Tibial artery (tissue), 4 donors: Measurements from ENCODE around the gene MAP2K5.

ENCODE experiments used
- DNase-seq, 2 donors: peaks; one replicate each; pipeline ENCODE4 v3.0.0-alpha.2; 2019
- H3K27ac ChIP-seq, 2 donors: fragments of 200-600 bp; sonication (generic) in 1 of 2; 1 replicate in 1 of 2; 2 replicates in 1 of 2; pipeline ENCODE4 v1.5.1; 2018 to 2019; ENCODE audit warnings: mild to moderate bottlenecking in 1 of 2
- H3K27me3 ChIP-seq, 2 donors: fragments of 200-600 bp; sonication (generic) in 1 of 2; one replicate each; pipeline versions ENCODE4 v1.5.1 to v1.6.0; 2016 to 2019
- H3K36me3 ChIP-seq, 3 donors: fragments of 200-600 bp; sonication (generic) in 2 of 3; one replicate each; pipeline ENCODE4 v1.5.1; 2016 to 2019; ENCODE audit warnings: mild to moderate bottlenecking in 2 of 3
- H3K4me1 ChIP-seq, 4 donors: fragments of 200-600 bp; sonication (generic) in 2 of 4; 1 replicate in 3 of 4; 2 replicates in 1 of 4; pipeline ENCODE4 v1.5.1; 2016 to 2019
- H3K4me3 ChIP-seq, 2 donors: fragments of 200-600 bp; sonication (generic) in 1 of 2; 1 replicate in 1 of 2; 2 replicates in 1 of 2; pipeline ENCODE4 v1.5.1; 2018 to 2019; ENCODE audit warnings: mild to moderate bottlenecking in 2 of 2
- H3K9me3 ChIP-seq, 3 donors: fragments of 200-600 bp; sonication (generic) in 1 of 3; one replicate each; pipeline ENCODE4 v1.5.1; 2016 to 2019
- intact Hi-C: fragments of 100-400 bp; cut with DNase I; formaldehyde crosslinking; loops from one replicate; pipeline ENCODE4 v1.15.0; 2023; ENCODE audit warnings: low total_unique reads
- TF ChIP-seq, protein P1 (sequence below), 2 experiments: fragments of 200-600 bp in 1 of 2; fragments of 450-650 bp in 1 of 2; IDR thresholded peaks; one replicate each; pipeline ENCODE4 v1.5.1; 2017 to 2019; ENCODE audit warnings: antibody characterized with exemption in 2 of 2, mild to moderate bottlenecking in 1 of 2, moderate library complexity in 1 of 2

The MAP2K5 gene

DNA sequence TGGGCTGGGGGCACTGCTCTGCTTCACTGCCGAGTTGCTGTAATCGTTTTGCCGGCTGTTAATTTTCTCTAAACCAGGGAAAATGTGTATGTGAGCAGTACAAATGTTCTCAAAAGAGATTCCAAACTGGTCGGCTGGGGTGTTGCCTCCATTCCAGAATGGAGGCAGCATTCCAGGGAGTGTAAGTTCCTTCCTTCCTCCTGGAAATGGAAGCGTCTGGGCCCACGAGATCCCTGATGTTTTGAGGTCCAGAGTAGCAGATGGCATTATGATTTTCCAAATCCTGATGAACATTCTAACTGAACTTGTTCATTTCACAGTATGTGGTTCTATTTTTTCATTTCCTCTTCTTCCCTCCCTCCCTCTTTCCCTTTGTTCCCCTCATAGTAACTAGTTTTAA is 218.4 kb downstream of the MAP2K5 start:
- H3K36me3 ChIP-seq = peaks cover 0 to 11% (median 5%) of the 10 kb centered on the region in 3 donors
- H3K27ac ChIP-seq = no peak overlapping the region
- intact Hi-C loops = no loop called here
- H3K27me3 ChIP-seq = no peaks in the 10 kb centered on the region
- no peaks in the 10 kb centered on the region for H3K4me1 ChIP-seq
- H3K9me3 ChIP-seq = no peaks in the 10 kb centered on the region
- no peak for DNase-seq
- TF ChIP-seq, protein P1, sequence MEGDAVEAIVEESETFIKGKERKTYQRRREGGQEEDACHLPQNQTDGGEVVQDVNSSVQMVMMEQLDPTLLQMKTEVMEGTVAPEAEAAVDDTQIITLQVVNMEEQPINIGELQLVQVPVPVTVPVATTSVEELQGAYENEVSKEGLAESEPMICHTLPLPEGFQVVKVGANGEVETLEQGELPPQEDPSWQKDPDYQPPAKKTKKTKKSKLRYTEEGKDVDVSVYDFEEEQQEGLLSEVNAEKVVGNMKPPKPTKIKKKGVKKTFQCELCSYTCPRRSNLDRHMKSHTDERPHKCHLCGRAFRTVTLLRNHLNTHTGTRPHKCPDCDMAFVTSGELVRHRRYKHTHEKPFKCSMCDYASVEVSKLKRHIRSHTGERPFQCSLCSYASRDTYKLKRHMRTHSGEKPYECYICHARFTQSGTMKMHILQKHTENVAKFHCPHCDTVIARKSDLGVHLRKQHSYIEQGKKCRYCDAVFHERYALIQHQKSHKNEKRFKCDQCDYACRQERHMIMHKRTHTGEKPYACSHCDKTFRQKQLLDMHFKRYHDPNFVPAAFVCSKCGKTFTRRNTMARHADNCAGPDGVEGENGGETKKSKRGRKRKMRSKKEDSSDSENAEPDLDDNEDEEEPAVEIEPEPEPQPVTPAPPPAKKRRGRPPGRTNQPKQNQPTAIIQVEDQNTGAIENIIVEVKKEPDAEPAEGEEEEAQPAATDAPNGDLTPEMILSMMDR (IDR thresholded peaks at IDR 0.05) = no peak
- no peak overlapping the region for H3K4me3 ChIP-seq

DNA sequence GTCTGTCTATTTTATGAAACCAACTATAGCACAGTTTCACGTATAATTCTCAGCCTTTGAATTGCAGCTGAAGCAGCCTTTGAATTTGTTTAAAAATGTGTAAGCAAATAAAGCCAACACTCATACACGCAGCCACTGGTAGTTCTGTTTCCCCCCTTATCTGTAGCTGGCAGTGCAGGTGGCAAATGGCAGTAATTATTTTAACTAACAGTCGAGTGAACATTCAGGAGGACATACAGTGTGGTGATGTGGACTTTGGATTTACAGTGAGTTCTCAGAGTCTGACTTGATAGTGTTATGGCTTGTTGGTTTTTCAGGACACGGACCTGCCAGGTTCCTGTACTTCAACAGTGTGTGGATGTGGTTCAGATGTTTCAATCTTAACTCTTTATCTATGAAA is 218.8 kb downstream of the MAP2K5 start:
- DNase-seq = no peak
- no peaks in the 10 kb centered on the region for H3K9me3 ChIP-seq
- TF ChIP-seq, protein P1 (IDR thresholded peaks at IDR 0.05) = no peak
- H3K27me3 ChIP-seq = no peaks in the 10 kb centered on the region
- intact Hi-C loops = no loop called here
- H3K4me3 ChIP-seq = no peak overlapping the region
- H3K4me1 ChIP-seq = no peaks in the 10 kb centered on the region
- peaks cover 0 to 12% (median 5%) of the 10 kb centered on the region in 3 donors for H3K36me3 ChIP-seq
- no peak overlapping the region for H3K27ac ChIP-seq

DNA sequence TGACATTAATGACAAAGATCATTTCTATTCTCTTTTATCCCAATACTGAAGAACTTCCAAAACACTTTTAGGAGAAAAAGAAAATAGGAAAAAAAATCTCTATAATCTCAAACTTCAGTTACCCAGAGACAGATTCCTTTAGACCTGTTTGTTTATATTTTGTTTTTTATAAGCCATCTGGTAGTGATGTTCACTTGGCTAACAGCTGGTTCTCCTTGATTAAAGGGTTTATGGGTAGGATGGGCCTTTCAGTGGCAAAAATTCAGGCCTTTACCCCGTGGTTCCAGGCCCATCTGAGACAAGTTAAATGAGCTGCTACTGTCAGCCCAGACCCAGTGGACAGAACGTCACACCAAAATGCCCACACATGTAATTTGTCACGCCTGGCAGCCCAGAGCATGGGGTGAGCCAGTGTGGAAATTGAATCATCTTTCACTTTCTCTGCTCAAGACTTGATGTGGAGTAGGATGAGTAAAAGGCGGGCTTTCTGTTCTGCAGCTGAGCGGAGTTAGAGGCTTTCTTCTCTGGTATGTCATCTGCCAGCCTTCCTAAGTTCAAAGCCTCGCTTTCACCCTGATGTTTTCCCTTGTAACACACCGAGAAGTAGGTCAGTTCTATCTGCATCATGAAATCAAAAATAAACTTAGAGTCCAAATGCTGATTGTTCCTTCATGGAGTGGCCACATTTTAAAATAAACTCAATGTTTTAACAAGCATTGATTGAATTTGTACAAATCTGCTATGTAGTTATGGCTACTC is 220.3 kb downstream of the MAP2K5 start:
- no peak for DNase-seq
- Histone ChIP-seq H3K27ac (no peak overlapping the region), H3K27me3 (no peaks in the 10 kb centered on the region), H3K4me1 (no peaks in the 10 kb centered on the region), H3K4me3 (no peak overlapping the region), H3K9me3 (no peaks in the 10 kb centered on the region), H3K36me3 (peaks cover 0 to 12% (median 5%) of the 10 kb centered on the region in 3 donors)
- TF ChIP-seq, protein P1 (IDR thresholded peaks at IDR 0.05) = no peak
- intact Hi-C loops = no loop called here

DNA sequence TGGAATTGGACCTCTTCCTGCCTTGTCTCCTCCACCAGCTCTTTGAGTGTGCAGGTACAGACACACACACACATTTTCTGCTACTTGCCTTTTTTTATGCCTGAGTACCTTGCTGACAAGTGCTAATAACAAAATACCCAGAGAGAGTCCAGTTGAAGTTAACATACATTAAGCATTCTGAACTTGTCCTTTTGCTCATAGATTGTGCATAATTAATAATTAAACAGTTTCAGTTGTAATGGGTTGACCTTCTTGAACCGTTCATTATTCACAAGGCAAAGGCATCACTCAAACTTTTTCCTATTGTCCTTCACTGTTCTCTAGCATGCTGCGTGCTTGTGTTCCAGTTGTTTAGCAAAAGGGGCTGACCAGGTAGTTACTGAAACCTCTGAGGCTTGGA is 223.2 kb downstream of the MAP2K5 start:
- intact Hi-C loops = no loop called here
- TF ChIP-seq, protein P1 (IDR thresholded peaks at IDR 0.05) = no peak
- Histone ChIP-seq H3K4me1 (no peaks in the 10 kb centered on the region), H3K36me3 (peaks cover 0 to 14% (median 5%) of the 10 kb centered on the region in 3 donors), H3K27me3 (no peaks in the 10 kb centered on the region), H3K4me3 (no peak overlapping the region), H3K27ac (no peak overlapping the region), H3K9me3 (no peaks in the 10 kb centered on the region)
- DNase-seq = no peak

DNA sequence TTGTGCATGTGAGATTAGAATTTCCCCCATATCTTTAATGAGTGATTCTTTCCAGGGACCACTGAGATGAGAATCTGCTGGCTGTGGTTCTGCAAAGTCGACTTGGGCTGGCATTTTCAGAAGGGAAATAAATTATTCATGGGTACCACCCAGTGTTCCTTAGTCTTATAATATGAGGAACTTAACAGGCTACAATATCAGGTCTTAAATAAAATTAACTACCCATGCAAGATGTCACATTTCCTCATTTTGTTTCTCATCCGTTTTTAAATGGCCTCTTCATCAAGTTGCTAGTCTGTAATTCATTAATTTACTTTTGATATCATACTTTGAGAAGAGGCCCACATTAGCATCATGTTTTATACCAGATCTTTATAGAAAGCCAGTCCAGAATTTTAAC is 224.5 kb downstream of the MAP2K5 start:
- no peak overlapping the region for H3K4me3 ChIP-seq
- no peaks in the 10 kb centered on the region for H3K4me1 ChIP-seq
- H3K27ac ChIP-seq = no peak overlapping the region
- no peaks in the 10 kb centered on the region for H3K9me3 ChIP-seq
- H3K27me3 ChIP-seq = no peaks in the 10 kb centered on the region
- peaks cover 0 to 14% (median 5%) of the 10 kb centered on the region in 3 donors for H3K36me3 ChIP-seq
- intact Hi-C loops = no loop called here
- no peak for DNase-seq
- TF ChIP-seq, protein P1 (IDR thresholded peaks at IDR 0.05) = no peak
